IMR-90 (cell line): ENCODE measurements around the gene BTC. TPM values are rescaled to one million over a fixed set of nuclear protein-coding genes. Genes with fewer than 3 reads are reported as not detected.

Source experiments
- ATAC-seq: fragments of 200-7000 bp; cut with Tn5 transposase; 2 replicates; pipeline ENCODE4 v1.9.1; 2020; ENCODE audit warnings: low read depth, mild to moderate bottlenecking, moderate library complexity
- BruUV-seq: library from RNA; stranded (reverse); fragments of 400-500 nt; replicated peaks from 2 replicates; lab custom pipeline; 2021; lab: Mats Ljungman, UMichigan
- CTCF ChIA-PET: fragments of 300-600 bp; formaldehyde crosslinking; extraction: SDS; loops from one replicate; lab custom pipeline; 2021; ENCODE audit warnings: antibody characterized with exemption; lab: Yijun Ruan, JAX
- POLR2A ChIA-PET: fragments of 300-600 bp; sonication (Branson Sonifier 250); formaldehyde crosslinking; loops from one replicate; lab custom pipeline; 2022; ENCODE audit warnings: antibody characterized with exemption; ENCODE audit not compliant: unreplicated experiment; lab: Charles Lee
- DNase-seq: peaks from one replicate; pipeline ENCODE4 v3.0.0; 2013
- H2AFZ ChIP-seq: replicated peaks from 2 replicates; pipeline ENCODE3; 2013; ENCODE audit warnings: low read length, mild to moderate bottlenecking; ENCODE audit not compliant: poor library complexity
- H2AK5ac ChIP-seq: 2 replicates; pipeline ENCODE4 v1.6.1; 2013; ENCODE audit warnings: low read depth, low read length, inconsistent platforms
- H2AK9ac ChIP-seq: replicated peaks from 2 replicates; pipeline ENCODE3; 2013; ENCODE audit warnings: mild to moderate bottlenecking, low read depth, low read length, moderate library complexity; ENCODE audit not compliant: poor library complexity
- H2BK120ac ChIP-seq: 2 replicates; pipeline ENCODE4 v1.6.1; 2013; ENCODE audit warnings: low read depth, low read length, inconsistent platforms
- H2BK15ac ChIP-seq: 3 replicates; pipeline ENCODE4 v1.6.1; 2013; ENCODE audit warnings: low read depth, low read length, inconsistent platforms
- H2BK20ac ChIP-seq: 2 replicates; pipeline ENCODE4 v1.6.1; 2013; ENCODE audit warnings: low read depth, mild to moderate bottlenecking, inconsistent platforms, low read length, moderate library complexity
- H2BK5ac ChIP-seq: 2 replicates; pipeline ENCODE4 v1.6.1; 2013; ENCODE audit warnings: mild to moderate bottlenecking, low read depth, low read length, inconsistent platforms; ENCODE audit not compliant: poor library complexity, severe bottlenecking
- H3K14ac ChIP-seq: replicated peaks from 2 replicates; pipeline ENCODE4 v1.6.1; 2013; ENCODE audit warnings: low read depth, low read length, inconsistent platforms
- H3K18ac ChIP-seq: 2 replicates; pipeline ENCODE4 v1.6.1; 2013; ENCODE audit warnings: low read depth, low read length, control low read depth
- H3K23ac ChIP-seq: 2 replicates; pipeline ENCODE4 v1.6.1; 2013; ENCODE audit warnings: low read depth, low read length, inconsistent platforms
- H3K27ac ChIP-seq: 2 replicates; pipeline ENCODE4 v1.5.1; 2013; ENCODE audit warnings: mild to moderate bottlenecking, control low read depth, low read length; ENCODE audit not compliant: insufficient read depth
- H3K27me3 ChIP-seq: 2 replicates; pipeline ENCODE4 v1.6.1; 2013; ENCODE audit warnings: low read length; ENCODE audit not compliant: control insufficient read depth, insufficient read depth
- H3K36me3 ChIP-seq: 2 replicates; pipeline ENCODE4 v1.6.1; 2013; ENCODE audit warnings: low read length, mixed read lengths; ENCODE audit not compliant: control insufficient read depth, insufficient read depth
- H3K4ac ChIP-seq: 2 replicates; pipeline ENCODE4 v1.6.1; 2013; ENCODE audit warnings: low read depth, low read length, inconsistent platforms
- H3K4me1 ChIP-seq: 2 replicates; pipeline ENCODE4 v1.6.1; 2013; ENCODE audit warnings: low read length, mixed read lengths; ENCODE audit not compliant: control insufficient read depth, insufficient read depth
- H3K4me2 ChIP-seq: 2 replicates; pipeline ENCODE4 v1.6.1; 2013; ENCODE audit warnings: low read depth, mild to moderate bottlenecking, control low read depth, low read length, moderate library complexity
- H3K4me3 ChIP-seq: 2 replicates; pipeline ENCODE4 v1.5.1; 2013; ENCODE audit warnings: low read depth, mild to moderate bottlenecking, control low read depth, low read length, moderate library complexity; ENCODE audit not compliant: insufficient read depth
- H3K56ac ChIP-seq: 2 replicates; pipeline ENCODE4 v1.6.1; 2013; ENCODE audit warnings: low read length, inconsistent platforms; ENCODE audit not compliant: insufficient read depth; ENCODE audit errors: extremely low read depth
- H3K79me1 ChIP-seq, 2 experiments: 2 replicates each; pipeline ENCODE4 v1.6.1; 2013; ENCODE audit warnings: low read length in 2 of 2, inconsistent platforms in 1 of 2, low read depth in 1 of 2
- H3K9ac ChIP-seq: 2 replicates; pipeline ENCODE4 v1.6.1; 2013; ENCODE audit warnings: low read depth, low read length, control low read depth
- H3K9me1 ChIP-seq: 2 replicates; pipeline ENCODE4 v1.6.1; 2013; ENCODE audit warnings: low read length, inconsistent platforms; ENCODE audit not compliant: insufficient read depth
- H3K9me3 ChIP-seq: 2 replicates; pipeline ENCODE4 v1.6.1; 2013; ENCODE audit warnings: low read length; ENCODE audit not compliant: control insufficient read depth, insufficient read depth
- H4K20me1 ChIP-seq: 2 replicates; pipeline ENCODE4 v1.6.1; 2013; ENCODE audit warnings: low read length, inconsistent platforms; ENCODE audit not compliant: insufficient read depth
- H4K5ac ChIP-seq: 2 replicates; pipeline ENCODE4 v1.6.1; 2013; ENCODE audit warnings: mild to moderate bottlenecking, low read depth, low read length, control low read depth
- H4K8ac ChIP-seq, 2 experiments: 2 replicates each; pipeline ENCODE4 v1.6.1; 2013; ENCODE audit warnings: low read depth in 2 of 2, low read length in 2 of 2, control low read depth in 1 of 2, inconsistent platforms in 1 of 2
- H4K91ac ChIP-seq: 2 replicates; pipeline ENCODE4 v1.6.1; 2013; ENCODE audit warnings: low read depth, low read length, inconsistent platforms; ENCODE audit not compliant: insufficient read depth
- BHLHE40 ChIP-seq: fragments of 150-350 bp; IDR thresholded peaks from 2 replicates; pipeline ENCODE4 v1.6.1; 2016; ENCODE audit warnings: mild to moderate bottlenecking, low read depth, low read length
- CEBPB ChIP-seq: IDR thresholded peaks from 2 replicates; pipeline ENCODE4 v1.6.1; 2012; ENCODE audit warnings: low read depth, low read length, improper control_type of control experiment
- CHD1 ChIP-seq: IDR thresholded peaks from 2 replicates; pipeline ENCODE4 v1.6.1; 2012; ENCODE audit warnings: low read depth, low read length, improper control_type of control experiment
- CTCF ChIP-seq: conservative IDR thresholded peaks from 2 replicates; pipeline ENCODE4 v1.5.1; 2012; ENCODE audit warnings: mild to moderate bottlenecking, low read depth, low read length, improper control_type of control experiment
- FOS ChIP-seq: fragments of 150-350 bp; IDR thresholded peaks from 2 replicates; pipeline ENCODE4 v1.6.1; 2016; ENCODE audit warnings: low read depth, low read length
- MAFK ChIP-seq: IDR thresholded peaks from 2 replicates; pipeline ENCODE4 v1.6.1; 2012; ENCODE audit warnings: low read depth, low read length, improper control_type of control experiment
- MAZ ChIP-seq: IDR thresholded peaks from 2 replicates; pipeline ENCODE4 v1.6.1; 2012; ENCODE audit warnings: low read depth, mild to moderate bottlenecking, low read length, improper control_type of control experiment, moderate library complexity, borderline replicate concordance
- MXI1 ChIP-seq: IDR thresholded peaks from 2 replicates; pipeline ENCODE4 v1.6.1; 2012; ENCODE audit warnings: low read depth, mild to moderate bottlenecking, low read length, moderate library complexity, borderline replicate concordance
- NFE2L2 ChIP-seq: fragments of 150-350 bp; IDR thresholded peaks from 2 replicates; pipeline ENCODE4 v1.6.1; 2016; ENCODE audit warnings: low read depth, mild to moderate bottlenecking, low read length
- POLR2A ChIP-seq: IDR thresholded peaks from 2 replicates; pipeline ENCODE4 v1.6.1; 2012; ENCODE audit warnings: mild to moderate bottlenecking, low read depth, low read length
- RAD21 ChIP-seq: IDR thresholded peaks from 2 replicates; pipeline ENCODE4 v1.6.1; 2012; ENCODE audit warnings: low read length, improper control_type of control experiment
- RCOR1 ChIP-seq: IDR thresholded peaks from 2 replicates; pipeline ENCODE4 v1.6.1; 2012; ENCODE audit warnings: mild to moderate bottlenecking, low read length, improper control_type of control experiment; ENCODE audit not compliant: insufficient replicate concordance
- RFX5 ChIP-seq: IDR thresholded peaks from 2 replicates; pipeline ENCODE4 v1.8.0; 2012; ENCODE audit warnings: low read depth, mild to moderate bottlenecking, low read length, moderate library complexity
- SMC3 ChIP-seq: fragments of 150-350 bp; IDR thresholded peaks from 2 replicates; pipeline ENCODE4 v1.6.1; 2016; ENCODE audit warnings: low read depth, mild to moderate bottlenecking, antibody characterized with exemption, low read length, moderate library complexity
- dilution Hi-C: fragments of 300-500 bp; cut with HindIII; formaldehyde crosslinking; loops from one replicate; pipeline ENCODE4 v1.14.3; 2018; ENCODE audit warnings: low sequenced_read_pairs; ENCODE audit not compliant: unreplicated experiment
- in situ Hi-C: fragments of 300-500 bp; cut with MboI; formaldehyde crosslinking; loops from 3 replicates; pipeline ENCODE4 v1.14.3; 2019; ENCODE audit warnings: low sequenced_read_pairs, inconsistent platforms, mixed read lengths
- intact Hi-C: fragments of 100-400 bp; cut with micrococcal nuclease; formaldehyde crosslinking; loops from 2 replicates; pipeline ENCODE4 v1.10.0; 2022
- polyA plus RNA-seq, 3 experiments: library from polyadenylated mRNA; depleted of rRNA; stranded (reverse); fragments of >200 nt; gene quantifications; 2 replicates each; pipeline ENCODE4 v1.2.3, GENCODE V29; 2012; ENCODE audit warnings: low replicate concordance in 1 of 3
- total RNA-seq: library from RNA; depleted of rRNA; stranded (reverse); fragments of >200 nt; gene quantifications from 2 replicates; pipeline ENCODE4 v1.2.3, GENCODE V29; 2012
- TF ChIP-seq, protein P1 (sequence below): fragments of 150-350 bp; IDR thresholded peaks from 2 replicates; pipeline ENCODE4 v1.6.1; 2016; ENCODE audit warnings: low read depth, mild to moderate bottlenecking, low read length, moderate library complexity, borderline replicate concordance
- TF ChIP-seq, protein P2 (sequence below): fragments of 150-350 bp; IDR thresholded peaks from 2 replicates; pipeline ENCODE4 v1.6.1; 2017; ENCODE audit warnings: mild to moderate bottlenecking, antibody characterized with exemption, low read length, low read depth

Gene BTC
- total and polyA plus RNA-seq, 2 of the 4 experiments (the other 2 are of a cell fraction): not detected

DNA sequence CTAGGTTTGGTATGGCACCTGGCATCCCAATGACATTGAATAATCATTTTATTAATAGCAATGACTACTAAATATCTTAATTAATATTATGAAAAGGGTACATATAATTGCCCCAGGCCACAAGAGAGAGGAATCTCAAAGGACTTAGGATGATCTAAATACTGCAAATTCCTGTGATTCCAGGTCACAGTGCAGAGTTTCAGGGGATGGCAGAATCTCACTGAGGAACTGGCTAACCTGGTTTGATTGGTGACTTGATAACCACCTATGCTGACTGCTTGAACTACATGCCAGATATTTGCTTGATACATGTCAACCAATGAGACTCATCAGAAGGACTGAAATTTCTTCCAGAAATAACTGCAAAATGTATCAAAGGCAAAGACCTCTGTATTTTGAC, 37.2 kb downstream of the BTC start:
- TF ChIP-seq MAFK (no peak), RFX5 (no peak), FOS (no peak), POLR2A (no peak), MXI1 (no peak), CHD1 (no peak), CEBPB (no peak), NFE2L2 (no peak), BHLHE40 (no peak), CTCF (no peak), RAD21 (no peak), RCOR1 (no peak), SMC3 (no peak), MAZ (no peak)
- TF ChIP-seq, protein P1, sequence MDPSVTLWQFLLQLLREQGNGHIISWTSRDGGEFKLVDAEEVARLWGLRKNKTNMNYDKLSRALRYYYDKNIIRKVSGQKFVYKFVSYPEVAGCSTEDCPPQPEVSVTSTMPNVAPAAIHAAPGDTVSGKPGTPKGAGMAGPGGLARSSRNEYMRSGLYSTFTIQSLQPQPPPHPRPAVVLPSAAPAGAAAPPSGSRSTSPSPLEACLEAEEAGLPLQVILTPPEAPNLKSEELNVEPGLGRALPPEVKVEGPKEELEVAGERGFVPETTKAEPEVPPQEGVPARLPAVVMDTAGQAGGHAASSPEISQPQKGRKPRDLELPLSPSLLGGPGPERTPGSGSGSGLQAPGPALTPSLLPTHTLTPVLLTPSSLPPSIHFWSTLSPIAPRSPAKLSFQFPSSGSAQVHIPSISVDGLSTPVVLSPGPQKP: no peak
- TF ChIP-seq, protein P2, sequence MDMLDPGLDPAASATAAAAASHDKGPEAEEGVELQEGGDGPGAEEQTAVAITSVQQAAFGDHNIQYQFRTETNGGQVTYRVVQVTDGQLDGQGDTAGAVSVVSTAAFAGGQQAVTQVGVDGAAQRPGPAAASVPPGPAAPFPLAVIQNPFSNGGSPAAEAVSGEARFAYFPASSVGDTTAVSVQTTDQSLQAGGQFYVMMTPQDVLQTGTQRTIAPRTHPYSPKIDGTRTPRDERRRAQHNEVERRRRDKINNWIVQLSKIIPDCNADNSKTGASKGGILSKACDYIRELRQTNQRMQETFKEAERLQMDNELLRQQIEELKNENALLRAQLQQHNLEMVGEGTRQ: no peak
- no peak overlapping the region for H3K23ac ChIP-seq
- no peak overlapping the region for H4K8ac ChIP-seq
- no TSS peak for BruUV-seq
- H3K36me3 ChIP-seq: no peaks in the 10 kb centered on the region
- no peak overlapping the region for H2BK5ac ChIP-seq
- peaks cover 7% of the 10 kb centered on the region for H3K27me3 ChIP-seq
- H2AFZ ChIP-seq: no peak overlapping the region
- H2BK120ac ChIP-seq: no peak overlapping the region
- dilution Hi-C loops (no loop called here), intact Hi-C loops (no loop called here), in situ Hi-C loops (no loop called here)
- H3K27ac ChIP-seq: no peak overlapping the region
- DNase-seq (no peak), ATAC-seq (no peak)
- no peak overlapping the region for H4K5ac ChIP-seq
- no peak overlapping the region for H4K91ac ChIP-seq
- H3K4me2 ChIP-seq: no peak overlapping the region
- H3K56ac ChIP-seq: no peak overlapping the region
- ChIA-PET POLR2A (no interaction called here), CTCF (no interaction called here)
- H3K4me1 ChIP-seq: no peaks in the 10 kb centered on the region
- H2BK20ac ChIP-seq: no peak overlapping the region
- H3K18ac ChIP-seq: no peak overlapping the region
- H3K79me1 ChIP-seq: no peaks in the 10 kb centered on the region
- no peak overlapping the region for H3K4ac ChIP-seq
- H3K4me3 ChIP-seq: no peak overlapping the region
- H3K9me3 ChIP-seq: no peaks in the 10 kb centered on the region
- no peak overlapping the region for H2AK5ac ChIP-seq
- no peaks in the 10 kb centered on the region for H3K9me1 ChIP-seq
- no peak overlapping the region for H2AK9ac ChIP-seq
- H3K9ac ChIP-seq: no peak overlapping the region
- H2BK15ac ChIP-seq: no peak overlapping the region
- no peak overlapping the region for H3K14ac ChIP-seq
- no peaks in the 10 kb centered on the region for H4K20me1 ChIP-seq
